ENCODE results near the gene MID2. TPM values are rescaled to one million over a fixed set of nuclear protein-coding genes. Genes with fewer than 3 reads are reported as not detected.

The MID2 gene
- total RNA-seq, 4 donors from 2014 or later: 18.7 to 37.9 (median 26.5) TPM

GRCh38 chrX:107818900-107819521, 6.7 kb upstream of the MID2 start:
- ATAC-seq (ENCODE audit: low FRiP score): peak; percentile 14
- no peak for DNase-seq (ENCODE audit: low spot score)
- no peak for TF ChIP-seq CTCF (IDR thresholded peaks at IDR 0.05)

DNA sequence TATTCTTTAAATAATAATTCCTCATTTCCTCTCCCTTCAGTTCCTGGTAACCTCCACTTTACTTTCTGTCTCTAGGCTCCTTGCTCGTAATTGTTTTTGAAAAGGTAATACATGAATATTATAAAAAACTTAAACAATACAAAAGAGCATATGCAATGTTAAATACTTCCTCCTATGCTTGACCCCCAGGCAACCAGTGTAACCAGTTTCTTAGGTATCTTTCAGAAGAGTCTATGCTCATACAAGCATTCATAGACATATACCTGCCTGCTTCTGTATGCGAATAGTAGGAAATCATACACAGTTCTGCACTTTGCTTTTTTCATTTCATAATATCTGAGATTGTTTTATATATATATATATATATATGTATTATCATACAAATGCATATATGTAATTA, 2.6 kb upstream of the MID2 start:
- TF ChIP-seq CTCF (IDR thresholded peaks at IDR 0.05): no peak
- ATAC-seq (ENCODE audit: low FRiP score) (no peak), DNase-seq (ENCODE audit: low spot score) (no peak)

DNA sequence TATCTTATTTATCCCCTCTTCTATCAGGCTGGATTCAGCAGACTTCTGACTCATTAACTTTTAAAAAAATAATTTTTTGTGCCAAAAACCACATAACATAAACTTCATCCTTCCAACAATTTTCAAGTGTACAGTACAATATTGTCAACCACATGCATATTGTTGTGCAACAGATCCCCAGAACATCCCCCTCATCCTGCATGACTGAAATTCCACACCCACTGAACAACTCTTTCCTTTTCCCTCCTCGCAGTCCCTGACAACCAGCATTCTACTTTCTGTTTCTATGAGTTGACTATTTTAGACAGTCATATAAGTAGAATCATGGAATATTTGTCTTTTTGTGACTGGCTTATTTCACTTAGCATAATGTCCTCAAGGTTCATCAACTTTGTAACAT, 2.2 kb upstream of the MID2 start:
- TF ChIP-seq CTCF (IDR thresholded peaks at IDR 0.05): no peak
- DNase-seq (ENCODE audit: low spot score): no peak
- peak; percentile 63 for ATAC-seq (ENCODE audit: low FRiP score)

- no peak for TF ChIP-seq CTCF (IDR thresholded peaks at IDR 0.05)
- peak; percentile 54 for ATAC-seq (ENCODE audit: low FRiP score)
- no peak for DNase-seq (ENCODE audit: low spot score)
Measured at GRCh38 chrX:107826238-107827029, 768 bp downstream of the MID2 start.

- no peak for TF ChIP-seq CTCF (IDR thresholded peaks at IDR 0.05)
- DNase-seq (ENCODE audit: low spot score) (no peak), ATAC-seq (ENCODE audit: low FRiP score) (no peak)
Measured at GRCh38 chrX:107827030-107827831, 1.6 kb downstream of the MID2 start.

- no peak for ATAC-seq (ENCODE audit: low FRiP score)
- no peak for DNase-seq (ENCODE audit: low spot score)
- TF ChIP-seq CTCF (IDR thresholded peaks at IDR 0.05): no peak
Measured at GRCh38 chrX:107827852-107828251, 2.2 kb downstream of the MID2 start.
